HepG2 (cell line): ENCODE measurements around the gene FUT3. TPM values are rescaled to one million over a fixed set of nuclear protein-coding genes. Genes with fewer than 3 reads are reported as not detected.

Experiments
- ARNTL ChIP-seq: sonication (generic); formaldehyde crosslinking; IDR thresholded peaks from 2 replicates; pipeline ENCODE4 v1.4.0; 2020; ENCODE audit warnings: mild to moderate bottlenecking, missing genetic modification reagents
- FOXK1 ChIP-seq: sonication (generic); formaldehyde crosslinking; IDR thresholded peaks from 2 replicates; pipeline ENCODE4 v1.4.0; 2020; ENCODE audit warnings: low read depth, missing genetic modification reagents, borderline replicate concordance
- HNF4G ChIP-seq, 2 experiments: sonication (generic) in 1 of 2; formaldehyde crosslinking in 1 of 2; IDR thresholded peaks; 2 replicates each; pipeline versions ENCODE4 v1.4.0 to v1.6.1; 2011 to 2020; ENCODE audit warnings: borderline replicate concordance in 2 of 2, low read depth in 2 of 2, mild to moderate bottlenecking in 2 of 2, low read length in 1 of 2, missing genetic modification reagents in 1 of 2, moderate library complexity in 1 of 2
- KLF6 ChIP-seq: IDR thresholded peaks from 2 replicates; pipeline ENCODE4 v1.8.0; 2016; ENCODE audit warnings: missing biosample characterization, missing genetic modification reagents
- NPAS2 ChIP-seq: sonication (generic); formaldehyde crosslinking; IDR thresholded peaks from 2 replicates; pipeline ENCODE4 v1.8.0; 2022; ENCODE audit warnings: mild to moderate bottlenecking, missing genetic modification reagents, borderline replicate concordance
- ONECUT2 ChIP-seq: sonication (generic); formaldehyde crosslinking; IDR thresholded peaks from 2 replicates; pipeline ENCODE4 v1.4.0; 2020; ENCODE audit warnings: missing genetic modification reagents
- PHF5A ChIP-seq: IDR thresholded peaks from one replicate; pipeline ENCODE4 v1.6.1; 2018; ENCODE audit warnings: low read depth, missing genetic modification reagents; ENCODE audit not compliant: unreplicated experiment
- ZBTB7B ChIP-seq: sonication (generic); formaldehyde crosslinking; IDR thresholded peaks from 2 replicates; pipeline ENCODE4 v1.4.0; 2020; ENCODE audit warnings: missing genetic modification reagents
- ZMAT3 ChIP-seq: sonication (generic); formaldehyde crosslinking; conservative IDR thresholded peaks from 2 replicates; pipeline ENCODE4 v1.7.0; 2021; ENCODE audit warnings: missing genetic modification reagents
- ZNF564 ChIP-seq: sonication (generic); formaldehyde crosslinking; IDR thresholded peaks from 2 replicates; pipeline ENCODE4 v1.8.1; 2023; ENCODE audit warnings: mild to moderate bottlenecking, missing genetic modification reagents
- polyA plus RNA-seq, 8 experiments: library from polyadenylated mRNA; depleted of rRNA in 3 of 8; stranded (reverse) in 7 of 8; unstranded in 1 of 8; fragments of >200 nt; fragmentation: Illumina TruSeq in 4 of 8; extraction: Trizol in 4 of 8; gene quantifications; 2 replicates each; pipeline versions ENCODE4 v1.2.1 to v1.2.3, GENCODE V29; 2011 to 2016; ENCODE audit warnings: low read depth in 4 of 8, missing spikeins in 1 of 8, mixed read lengths in 1 of 8; ENCODE audit not compliant: insufficient read depth in 1 of 8
- total RNA-seq, 5 experiments: library from RNA; depleted of rRNA; stranded (reverse); fragments of >200 nt; fragmentation: Illumina TruSeq; extraction: Trizol; gene quantifications; 2 replicates each; pipeline ENCODE4 v1.2.3, GENCODE V29; 2016; ENCODE audit warnings: low read depth in 1 of 5
- TF ChIP-seq, protein P1 (sequence below): sonication (generic); formaldehyde crosslinking; IDR thresholded peaks from 2 replicates; pipeline ENCODE4 v1.4.0; 2020; ENCODE audit warnings: low read depth, missing genetic modification reagents
- TF ChIP-seq, protein P2 (sequence below): sonication (generic); formaldehyde crosslinking; IDR thresholded peaks from 2 replicates; pipeline ENCODE4 v1.8.0; 2022; ENCODE audit warnings: mild to moderate bottlenecking, missing genetic modification reagents, moderate library complexity
- TF ChIP-seq, protein P3 (sequence below): sonication (generic); formaldehyde crosslinking; IDR thresholded peaks from 2 replicates; pipeline ENCODE4 v1.5.1; 2020; ENCODE audit warnings: mild to moderate bottlenecking, missing genetic modification reagents, borderline replicate concordance
- TF ChIP-seq, protein P4 (sequence below): sonication (generic); formaldehyde crosslinking; IDR thresholded peaks from 2 replicates; pipeline ENCODE4 v1.8.0; 2022; ENCODE audit warnings: mild to moderate bottlenecking, missing genetic modification reagents, borderline replicate concordance
- TF ChIP-seq, protein P5 (sequence below): sonication (generic); formaldehyde crosslinking; IDR thresholded peaks from 2 replicates; pipeline ENCODE4 v1.4.0; 2020; ENCODE audit warnings: mild to moderate bottlenecking, low read depth, missing genetic modification reagents

FUT3 gene
- total and polyA plus RNA-seq, 2 of the 13 experiments (the other 11 are each of a cell fraction or from before 2014, with no cell fraction given): 0.53 to 1.1 TPM

DNA sequence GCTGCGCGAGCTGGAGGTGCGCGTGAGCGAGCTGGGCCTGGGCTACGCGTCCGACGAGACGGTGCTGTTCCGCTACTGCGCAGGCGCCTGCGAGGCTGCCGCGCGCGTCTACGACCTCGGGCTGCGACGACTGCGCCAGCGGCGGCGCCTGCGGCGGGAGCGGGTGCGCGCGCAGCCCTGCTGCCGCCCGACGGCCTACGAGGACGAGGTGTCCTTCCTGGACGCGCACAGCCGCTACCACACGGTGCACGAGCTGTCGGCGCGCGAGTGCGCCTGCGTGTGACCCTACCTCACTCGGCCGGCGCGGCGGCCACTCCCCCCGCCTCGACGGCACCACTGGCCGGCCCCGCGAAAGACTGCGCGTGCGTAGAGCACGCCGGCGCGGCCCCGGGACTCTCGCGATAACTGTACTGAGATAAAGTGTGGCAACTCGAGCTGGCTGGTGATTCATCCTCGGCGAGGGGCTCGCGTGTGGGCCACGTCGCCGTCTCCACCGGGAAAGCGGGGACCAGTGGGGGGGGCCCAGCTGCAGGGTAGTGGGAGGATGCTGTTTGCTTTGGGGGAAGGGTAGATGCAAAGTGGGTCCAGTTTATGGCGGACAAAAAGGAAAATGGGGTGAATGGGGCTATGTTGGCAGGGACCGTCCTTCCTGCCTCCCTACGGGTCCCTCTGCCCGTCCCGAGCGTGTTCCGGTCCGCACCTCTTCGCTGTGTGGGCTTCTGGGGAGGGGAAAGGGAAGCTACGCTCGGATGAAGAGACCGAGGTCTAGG lies 23.2 kb downstream of the FUT3 start (continued):
- TF ChIP-seq, protein P1, sequence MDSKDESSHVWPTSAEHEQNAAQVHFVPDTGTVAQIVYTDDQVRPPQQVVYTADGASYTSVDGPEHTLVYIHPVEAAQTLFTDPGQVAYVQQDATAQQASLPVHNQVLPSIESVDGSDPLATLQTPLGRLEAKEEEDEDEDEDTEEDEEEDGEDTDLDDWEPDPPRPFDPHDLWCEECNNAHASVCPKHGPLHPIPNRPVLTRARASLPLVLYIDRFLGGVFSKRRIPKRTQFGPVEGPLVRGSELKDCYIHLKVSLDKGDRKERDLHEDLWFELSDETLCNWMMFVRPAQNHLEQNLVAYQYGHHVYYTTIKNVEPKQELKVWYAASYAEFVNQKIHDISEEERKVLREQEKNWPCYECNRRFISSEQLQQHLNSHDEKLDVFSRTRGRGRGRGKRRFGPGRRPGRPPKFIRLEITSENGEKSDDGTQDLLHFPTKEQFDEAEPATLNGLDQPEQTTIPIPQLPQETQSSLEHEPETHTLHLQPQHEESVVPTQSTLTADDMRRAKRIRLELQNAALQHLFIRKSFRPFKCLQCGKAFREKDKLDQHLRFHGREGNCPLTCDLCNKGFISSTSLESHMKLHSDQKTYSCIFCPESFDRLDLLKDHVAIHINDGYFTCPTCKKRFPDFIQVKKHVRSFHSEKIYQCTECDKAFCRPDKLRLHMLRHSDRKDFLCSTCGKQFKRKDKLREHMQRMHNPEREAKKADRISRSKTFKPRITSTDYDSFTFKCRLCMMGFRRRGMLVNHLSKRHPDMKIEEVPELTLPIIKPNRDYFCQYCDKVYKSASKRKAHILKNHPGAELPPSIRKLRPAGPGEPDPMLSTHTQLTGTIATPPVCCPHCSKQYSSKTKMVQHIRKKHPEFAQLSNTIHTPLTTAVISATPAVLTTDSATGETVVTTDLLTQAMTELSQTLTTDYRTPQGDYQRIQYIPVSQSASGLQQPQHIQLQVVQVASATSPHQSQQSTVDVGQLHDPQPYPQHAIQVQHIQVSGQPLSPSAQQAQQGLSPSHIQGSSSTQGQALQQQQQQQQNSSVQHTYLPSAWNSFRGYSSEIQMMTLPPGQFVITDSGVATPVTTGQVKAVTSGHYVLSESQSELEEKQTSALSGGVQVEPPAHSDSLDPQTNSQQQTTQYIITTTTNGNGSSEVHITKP (CRISPR knock-in tag): no peak
- TF ChIP-seq ONECUT2 (no peak), NPAS2 (CRISPR knock-in tag) (no peak), HNF4G (IDR thresholded peaks at IDR 0.05; ENCODE audit: borderline replicate concordance, low read depth, low read length) (peak; percentile 23; the same call in 1 of the 2 replicates), HNF4G (CRISPR knock-in tag; IDR thresholded peaks at IDR 0.05; ENCODE audit: borderline replicate concordance, low read depth) (peak; percentile 39; the same call in 1 of the 2 replicates), ZNF564 (peak; percentile 70; the same call in 1 of the 2 replicates), KLF6 (CRISPR knock-in tag) (peak; percentile 96), ZMAT3 (CRISPR knock-in tag) (peak; percentile 93), FOXK1 (CRISPR knock-in tag) (no peak), ZBTB7B (CRISPR knock-in tag) (no peak; the same call in 1 of the 2 replicates), ARNTL (peak; percentile 67; the same call in 1 of the 2 replicates), PHF5A (CRISPR knock-in tag) (peak; percentile 72)
- TF ChIP-seq, protein P2, sequence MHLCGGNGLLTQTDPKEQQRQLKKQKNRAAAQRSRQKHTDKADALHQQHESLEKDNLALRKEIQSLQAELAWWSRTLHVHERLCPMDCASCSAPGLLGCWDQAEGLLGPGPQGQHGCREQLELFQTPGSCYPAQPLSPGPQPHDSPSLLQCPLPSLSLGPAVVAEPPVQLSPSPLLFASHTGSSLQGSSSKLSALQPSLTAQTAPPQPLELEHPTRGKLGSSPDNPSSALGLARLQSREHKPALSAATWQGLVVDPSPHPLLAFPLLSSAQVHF (CRISPR knock-in tag): peak; percentile 68; the same call in 1 of the 2 replicates
- TF ChIP-seq, protein P3, sequence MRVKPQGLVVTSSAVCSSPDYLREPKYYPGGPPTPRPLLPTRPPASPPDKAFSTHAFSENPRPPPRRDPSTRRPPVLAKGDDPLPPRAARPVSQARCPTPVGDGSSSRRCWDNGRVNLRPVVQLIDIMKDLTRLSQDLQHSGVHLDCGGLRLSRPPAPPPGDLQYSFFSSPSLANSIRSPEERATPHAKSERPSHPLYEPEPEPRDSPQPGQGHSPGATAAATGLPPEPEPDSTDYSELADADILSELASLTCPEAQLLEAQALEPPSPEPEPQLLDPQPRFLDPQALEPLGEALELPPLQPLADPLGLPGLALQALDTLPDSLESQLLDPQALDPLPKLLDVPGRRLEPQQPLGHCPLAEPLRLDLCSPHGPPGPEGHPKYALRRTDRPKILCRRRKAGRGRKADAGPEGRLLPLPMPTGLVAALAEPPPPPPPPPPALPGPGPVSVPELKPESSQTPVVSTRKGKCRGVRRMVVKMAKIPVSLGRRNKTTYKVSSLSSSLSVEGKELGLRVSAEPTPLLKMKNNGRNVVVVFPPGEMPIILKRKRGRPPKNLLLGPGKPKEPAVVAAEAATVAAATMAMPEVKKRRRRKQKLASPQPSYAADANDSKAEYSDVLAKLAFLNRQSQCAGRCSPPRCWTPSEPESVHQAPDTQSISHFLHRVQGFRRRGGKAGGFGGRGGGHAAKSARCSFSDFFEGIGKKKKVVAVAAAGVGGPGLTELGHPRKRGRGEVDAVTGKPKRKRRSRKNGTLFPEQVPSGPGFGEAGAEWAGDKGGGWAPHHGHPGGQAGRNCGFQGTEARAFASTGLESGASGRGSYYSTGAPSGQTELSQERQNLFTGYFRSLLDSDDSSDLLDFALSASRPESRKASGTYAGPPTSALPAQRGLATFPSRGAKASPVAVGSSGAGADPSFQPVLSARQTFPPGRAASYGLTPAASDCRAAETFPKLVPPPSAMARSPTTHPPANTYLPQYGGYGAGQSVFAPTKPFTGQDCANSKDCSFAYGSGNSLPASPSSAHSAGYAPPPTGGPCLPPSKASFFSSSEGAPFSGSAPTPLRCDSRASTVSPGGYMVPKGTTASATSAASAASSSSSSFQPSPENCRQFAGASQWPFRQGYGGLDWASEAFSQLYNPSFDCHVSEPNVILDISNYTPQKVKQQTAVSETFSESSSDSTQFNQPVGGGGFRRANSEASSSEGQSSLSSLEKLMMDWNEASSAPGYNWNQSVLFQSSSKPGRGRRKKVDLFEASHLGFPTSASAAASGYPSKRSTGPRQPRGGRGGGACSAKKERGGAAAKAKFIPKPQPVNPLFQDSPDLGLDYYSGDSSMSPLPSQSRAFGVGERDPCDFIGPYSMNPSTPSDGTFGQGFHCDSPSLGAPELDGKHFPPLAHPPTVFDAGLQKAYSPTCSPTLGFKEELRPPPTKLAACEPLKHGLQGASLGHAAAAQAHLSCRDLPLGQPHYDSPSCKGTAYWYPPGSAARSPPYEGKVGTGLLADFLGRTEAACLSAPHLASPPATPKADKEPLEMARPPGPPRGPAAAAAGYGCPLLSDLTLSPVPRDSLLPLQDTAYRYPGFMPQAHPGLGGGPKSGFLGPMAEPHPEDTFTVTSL (CRISPR knock-in tag): 0 out of 2 replicates have a peak, but pooled peaks have one; percentile 41
- TF ChIP-seq, protein P4, sequence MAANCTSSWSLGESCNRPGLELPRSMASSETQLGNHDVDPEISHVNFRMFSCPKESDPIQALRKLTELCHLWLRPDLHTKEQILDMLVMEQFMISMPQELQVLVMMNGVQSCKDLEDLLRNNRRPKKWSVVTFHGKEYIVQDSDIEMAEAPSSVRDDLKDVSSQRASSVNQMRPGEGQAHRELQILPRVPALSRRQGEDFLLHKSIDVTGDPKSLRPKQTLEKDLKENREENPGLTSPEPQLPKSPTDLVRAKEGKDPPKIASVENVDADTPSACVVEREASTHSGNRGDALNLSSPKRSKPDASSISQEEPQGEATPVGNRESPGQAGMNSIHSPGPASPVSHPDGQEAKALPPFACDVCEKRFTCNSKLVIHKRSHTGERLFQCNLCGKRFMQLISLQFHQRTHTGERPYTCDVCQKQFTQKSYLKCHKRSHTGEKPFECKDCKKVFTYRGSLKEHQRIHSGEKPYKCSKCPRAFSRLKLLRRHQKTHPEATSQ (CRISPR knock-in tag): peak; percentile 91; the same call in 1 of the 2 replicates
- TF ChIP-seq, protein P5, sequence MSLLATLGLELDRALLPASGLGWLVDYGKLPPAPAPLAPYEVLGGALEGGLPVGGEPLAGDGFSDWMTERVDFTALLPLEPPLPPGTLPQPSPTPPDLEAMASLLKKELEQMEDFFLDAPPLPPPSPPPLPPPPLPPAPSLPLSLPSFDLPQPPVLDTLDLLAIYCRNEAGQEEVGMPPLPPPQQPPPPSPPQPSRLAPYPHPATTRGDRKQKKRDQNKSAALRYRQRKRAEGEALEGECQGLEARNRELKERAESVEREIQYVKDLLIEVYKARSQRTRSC: no peak
